MCF 10A (cell line): ENCODE results near the gene DDX1. TPM values are rescaled to one million over a fixed set of nuclear protein-coding genes. Genes with fewer than 3 reads are reported as not detected.
"Not testable (repeated sequence)": the region's sequence is repeated elsewhere in the genome, so short reads cannot be mapped to it uniquely, and the experiment has no call there.

Experiments
- Bru-seq: library from RNA; stranded (reverse); fragments of 400-500 nt; gene quantifications from one replicate; lab custom pipeline; 2021; lab: Mats Ljungman, UMichigan
- BruChase-seq, 2 experiments: library from RNA; stranded (reverse); fragments of 400-500 nt; gene quantifications; one replicate each; lab custom pipeline; 2021; lab: Mats Ljungman, UMichigan
- BruUV-seq: library from RNA; stranded (reverse); fragments of 400-500 nt; replicated peaks from 2 replicates; lab custom pipeline; 2021; lab: Mats Ljungman, UMichigan
- CTCF ChIA-PET: fragments of 300-600 bp; sonication (Branson Sonifier 250); formaldehyde crosslinking; extraction: SDS; loops from one replicate; lab custom pipeline; 2021; ENCODE audit warnings: antibody characterized with exemption, inconsistent platforms; lab: Yijun Ruan, JAX
- POLR2A ChIA-PET: fragments of 300-600, 350-650 bp; sonication (Branson Sonifier 250); formaldehyde crosslinking; extraction: SDS; loops from one replicate; lab custom pipeline; 2020; ENCODE audit warnings: antibody characterized with exemption, inconsistent platforms; lab: Yijun Ruan, JAX
- DNase-seq: peaks from one replicate; pipeline ENCODE4 v3.0.0-alpha.2; 2018; ENCODE audit not compliant: unreplicated experiment
- H3K27ac Mint-ChIP-seq: one replicate; pipeline ENCODE4 v1.8.0; 2022; ENCODE audit warnings: mild to moderate bottlenecking, low read depth, mixed read lengths; ENCODE audit not compliant: unreplicated experiment
- H3K27me3 Mint-ChIP-seq: one replicate; pipeline ENCODE4 v1.8.0; 2022; ENCODE audit warnings: mixed read lengths; ENCODE audit not compliant: insufficient read depth, unreplicated experiment
- H3K36me3 Mint-ChIP-seq: one replicate; pipeline ENCODE4 v1.8.0; 2022; ENCODE audit warnings: mild to moderate bottlenecking, moderate library complexity, mixed read lengths; ENCODE audit not compliant: insufficient read depth, unreplicated experiment
- H3K4me1 Mint-ChIP-seq: one replicate; pipeline ENCODE4 v1.8.0; 2022; ENCODE audit warnings: mixed read lengths; ENCODE audit not compliant: insufficient read depth, unreplicated experiment
- H3K4me3 Mint-ChIP-seq: one replicate; pipeline ENCODE4 v1.8.0; 2022; ENCODE audit warnings: mild to moderate bottlenecking, moderate library complexity, mixed read lengths; ENCODE audit not compliant: unreplicated experiment
- H3K9me3 Mint-ChIP-seq: one replicate; pipeline ENCODE4 v1.8.0; 2022; ENCODE audit warnings: mixed read lengths; ENCODE audit not compliant: unreplicated experiment
- intact Hi-C: fragments of 100-400 bp; cut with micrococcal nuclease; formaldehyde crosslinking; loops from 2 replicates; pipeline ENCODE4 v1.14.1; 2022
- long read RNA-seq: library from polyadenylated mRNA; stranded (forward); transcript quantifications from one replicate; pipeline ENCODE4 v2.0.0, GENCODE V29; 2022
- total RNA-seq: library from RNA; stranded (reverse); gene quantifications from 2 replicates; pipeline ENCODE4 v1.2.3, GENCODE V29; 2022
- TF ChIP-seq, protein P1 (sequence below): fragments of 200-600 bp; IDR thresholded peaks from one replicate; pipeline ENCODE4 v1.8.0; 2022; ENCODE audit warnings: antibody characterized with exemption, mild to moderate bottlenecking; ENCODE audit not compliant: unreplicated experiment

DDX1 gene
- total RNA-seq (97.8 and 119 TPM in 2 replicates), Bru-seq, nascent RNA (percentile 94 among the genes with signal in this experiment), BruChase-seq, experiment 1, labeled RNA remaining after a 6-hour chase (percentile 93 among the genes with signal in this experiment), BruChase-seq, experiment 2, labeled RNA remaining after a 2-hour chase (percentile 92 among the genes with signal in this experiment)
- long read RNA-seq, transcript DDX1-201 (26 exons, 2,739 nt), result major isoform, 278 of 323 reads
- long read RNA-seq, partial matches to known transcripts, result 22 of 323 reads
- long read RNA-seq, other reads (novel, unspliced or antisense), result 23 of 323 reads

DNA sequence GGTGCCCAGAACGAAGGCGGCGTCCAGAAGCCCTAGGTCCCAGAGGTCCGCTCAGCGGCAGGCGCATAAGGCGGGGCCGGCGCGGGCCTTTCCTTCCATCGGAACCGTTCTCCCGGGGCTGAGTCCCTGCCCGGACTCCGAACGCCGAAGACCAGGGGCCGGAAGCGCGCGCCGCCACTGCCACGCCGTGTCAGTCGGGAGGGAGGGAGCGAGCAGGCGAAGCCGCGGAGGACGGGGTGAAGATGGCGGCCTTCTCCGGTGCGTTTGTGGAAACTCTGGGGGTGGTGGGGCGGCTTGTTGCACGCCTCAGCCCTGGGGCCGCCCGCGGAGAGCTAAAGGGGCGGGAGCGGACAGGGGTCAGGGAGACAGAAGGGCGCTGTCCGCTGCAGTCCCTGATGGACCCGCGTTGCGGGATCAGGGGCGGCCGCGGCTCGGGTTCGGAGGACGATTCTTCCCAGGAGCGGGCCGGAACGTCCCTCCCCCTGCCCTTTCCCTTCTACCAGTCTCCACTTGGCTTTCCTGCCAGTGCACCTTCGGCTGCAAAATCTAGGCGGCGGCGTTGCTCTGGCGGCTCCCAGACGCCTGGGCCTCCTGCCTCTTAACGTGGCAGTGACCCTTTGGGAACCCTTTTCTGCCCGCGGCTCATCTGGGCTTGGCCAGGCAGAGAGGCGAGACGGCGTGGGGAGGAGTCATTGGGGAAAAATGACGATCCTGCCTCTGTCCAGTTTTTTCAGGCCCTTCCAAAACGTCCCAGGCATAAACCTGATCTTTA is at the start of gene DDX1:
Gene DDX1, plus strand, starts transcription at position 177 of the 772 bp plus-strand sequence. Its CDS starts 66 bp downstream, at position 243.
- peaks cover 29% of the 10 kb centered on the region for H3K36me3 Mint-ChIP-seq
- DNase-seq, result peak; percentile 84
- TF ChIP-seq, protein P1, sequence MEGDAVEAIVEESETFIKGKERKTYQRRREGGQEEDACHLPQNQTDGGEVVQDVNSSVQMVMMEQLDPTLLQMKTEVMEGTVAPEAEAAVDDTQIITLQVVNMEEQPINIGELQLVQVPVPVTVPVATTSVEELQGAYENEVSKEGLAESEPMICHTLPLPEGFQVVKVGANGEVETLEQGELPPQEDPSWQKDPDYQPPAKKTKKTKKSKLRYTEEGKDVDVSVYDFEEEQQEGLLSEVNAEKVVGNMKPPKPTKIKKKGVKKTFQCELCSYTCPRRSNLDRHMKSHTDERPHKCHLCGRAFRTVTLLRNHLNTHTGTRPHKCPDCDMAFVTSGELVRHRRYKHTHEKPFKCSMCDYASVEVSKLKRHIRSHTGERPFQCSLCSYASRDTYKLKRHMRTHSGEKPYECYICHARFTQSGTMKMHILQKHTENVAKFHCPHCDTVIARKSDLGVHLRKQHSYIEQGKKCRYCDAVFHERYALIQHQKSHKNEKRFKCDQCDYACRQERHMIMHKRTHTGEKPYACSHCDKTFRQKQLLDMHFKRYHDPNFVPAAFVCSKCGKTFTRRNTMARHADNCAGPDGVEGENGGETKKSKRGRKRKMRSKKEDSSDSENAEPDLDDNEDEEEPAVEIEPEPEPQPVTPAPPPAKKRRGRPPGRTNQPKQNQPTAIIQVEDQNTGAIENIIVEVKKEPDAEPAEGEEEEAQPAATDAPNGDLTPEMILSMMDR, result no peak
- no peaks in the 10 kb centered on the region for H3K27me3 Mint-ChIP-seq
- peaks cover 11% of the 10 kb centered on the region for H3K4me1 Mint-ChIP-seq
- intact Hi-C loops, result loop anchor here (2.0 kb wide), 1 partner anchor 31 kb away; the partner anchor contains the start of gene NBAS
- CTCF ChIA-PET, result interaction anchor here (0.5 to 3.0 kb wide), 5 partner anchors 10 to 43 kb away, joined by 3 to 25 read pairs (median 3); no protein-coding TSS in a partner anchor
- POLR2A ChIA-PET, result interaction anchor here (0.6 to 2.1 kb wide), 7 partner anchors 9 to 94 kb away, joined by 3 to 13 read pairs (median 4); partner anchors contain the start of gene NBAS
- peak within 1 kb of the TSS; percentile 93 for H3K4me3 Mint-ChIP-seq
- H3K27ac Mint-ChIP-seq, result peak within 1 kb of the TSS; percentile 99
- BruUV-seq, result TSS peak; percentile 50
- no peaks in the 10 kb centered on the region for H3K9me3 Mint-ChIP-seq

- CTCF ChIA-PET, DNase-seq: not testable (repeated sequence)
Measured at GRCh38 chr2:15542269-15542668, 49.4 kb upstream of the DDX1 start.

GRCh38 chr2:15543053-15543452 is 48.6 kb upstream of the DDX1 start:
- CTCF ChIA-PET, result no interaction called here
- DNase-seq, result no peak
- Mint-ChIP-seq H3K27ac (no peak overlapping the region), H3K27me3 (no peaks in the 10 kb centered on the region), H3K9me3 (no peaks in the 10 kb centered on the region), H3K4me3 (no peak overlapping the region), H3K36me3 (peaks cover 19% of the 10 kb centered on the region), H3K4me1 (no peaks in the 10 kb centered on the region)
- BruUV-seq, result no TSS peak
- POLR2A ChIA-PET, result interaction anchor here (1.4 kb wide), 1 partner anchor 18 kb away, joined by 3 read pairs; the partner anchor contains the start of gene NBAS
- intact Hi-C loops, result no loop called here
- TF ChIP-seq, protein P1, result no peak

More at GRCh38 chr2:15542269-15542668, 49.4 kb upstream of the DDX1 start:
- H3K4me3 Mint-ChIP-seq, intact Hi-C loops, H3K27ac Mint-ChIP-seq, H3K4me1 Mint-ChIP-seq, POLR2A ChIA-PET, H3K9me3 Mint-ChIP-seq, BruUV-seq, H3K27me3 Mint-ChIP-seq: not testable (repeated sequence)
- peaks cover 19% of the 10 kb centered on the region for H3K36me3 Mint-ChIP-seq

GRCh38 chr2:15543541-15543940 is 48.1 kb upstream of the DDX1 start:
- ChIA-PET CTCF (no interaction called here), POLR2A (interaction anchor here (1.4 kb wide), 1 partner anchor 18 kb away, joined by 3 read pairs; the partner anchor contains the start of gene NBAS)
- no peak for DNase-seq
- Mint-ChIP-seq H3K27ac (no peak overlapping the region), H3K9me3 (no peaks in the 10 kb centered on the region), H3K4me1 (no peaks in the 10 kb centered on the region), H3K27me3 (no peaks in the 10 kb centered on the region), H3K4me3 (no peak overlapping the region), H3K36me3 (peaks cover 19% of the 10 kb centered on the region)
- TF ChIP-seq, protein P1, result no peak
- intact Hi-C loops, result no loop called here
- no TSS peak for BruUV-seq
